Neural cell (in vitro differentiated cells): ENCODE data around the gene UTP15. TPM values are rescaled to one million over a fixed set of nuclear protein-coding genes. Genes with fewer than 3 reads are reported as not detected.

Experiments
- H2AFZ ChIP-seq: fragments of 200-600, 300-800 bp; sonication (generic), shearing (Covaris generic); 2 replicates; pipeline ENCODE4 v1.6.0; 2014; ENCODE audit warnings: low read depth, mild to moderate bottlenecking, antibody characterized with exemption, low read length, moderate library complexity
- H3F3A ChIP-seq: fragments of 200-600 bp; shearing (Covaris generic); 2 replicates; pipeline ENCODE4 v1.6.1; 2016; ENCODE audit warnings: mild to moderate bottlenecking, moderate library complexity, mixed read lengths, antibody characterized with exemption, low read length; ENCODE audit not compliant: insufficient read depth, poor library complexity, severe bottlenecking
- H3K27ac ChIP-seq: fragments of 200-600, 300-800 bp; sonication (generic), shearing (Covaris generic); 2 replicates; pipeline ENCODE4 v1.5.1; 2014; ENCODE audit warnings: mild to moderate bottlenecking, low read length, moderate library complexity
- H3K27me3 ChIP-seq: fragments of 300-800, 200-600 bp; sonication (generic), shearing (Covaris generic); 2 replicates; pipeline ENCODE4 v1.6.0; 2014; ENCODE audit warnings: mild to moderate bottlenecking, low read depth, low read length, moderate library complexity; ENCODE audit not compliant: insufficient read depth
- H3K36me3 ChIP-seq: fragments of 300-800, 200-600 bp; sonication (generic), shearing (Covaris generic); 2 replicates; pipeline ENCODE4 v1.5.1; 2014; ENCODE audit warnings: mild to moderate bottlenecking, antibody characterized with exemption, low read length, moderate library complexity; ENCODE audit not compliant: insufficient read depth
- H3K4me2 ChIP-seq: fragments of 300-800, 200-600 bp; sonication (generic), shearing (Covaris generic); 2 replicates; pipeline ENCODE4 v1.6.0; 2014; ENCODE audit warnings: mild to moderate bottlenecking, low read length
- H3K4me3 ChIP-seq: fragments of 300-800, 200-600 bp; sonication (generic), shearing (Covaris generic); 2 replicates; pipeline ENCODE4 v1.5.1; 2014; ENCODE audit warnings: mild to moderate bottlenecking, low read length, moderate library complexity
- H3K79me2 ChIP-seq: fragments of 200-600 bp; shearing (Covaris generic); replicated peaks from 2 replicates; pipeline ENCODE4 v1.6.0; 2014; ENCODE audit warnings: mild to moderate bottlenecking, low read length, moderate library complexity; ENCODE audit not compliant: insufficient read depth
- H3K9ac ChIP-seq: fragments of 300-800, 200-600 bp; sonication (generic), shearing (Covaris generic); 2 replicates; pipeline ENCODE4 v1.6.1; 2016; ENCODE audit warnings: mild to moderate bottlenecking, low read length, mixed read lengths
- H3K9me2 ChIP-seq: fragments of 200-600 bp; shearing (Covaris generic); 2 replicates; pipeline ENCODE4 v1.6.1; 2016; ENCODE audit warnings: mild to moderate bottlenecking, low read length, mixed read lengths; ENCODE audit not compliant: insufficient read depth
- H3K9me3 ChIP-seq: fragments of 200-600, 300-800 bp; sonication (generic), shearing (Covaris generic); 2 replicates; pipeline ENCODE4 v1.6.1; 2016; ENCODE audit warnings: mild to moderate bottlenecking, mixed run types, low read length, moderate library complexity, mixed read lengths
- H4K20me1 ChIP-seq: fragments of 200-600 bp; shearing (Covaris generic); 2 replicates; pipeline ENCODE4 v1.6.1; 2016; ENCODE audit warnings: mild to moderate bottlenecking, mixed run types; ENCODE audit not compliant: insufficient read depth
- CTCF ChIP-seq: fragments of 450-650 bp; IDR thresholded peaks from 2 replicates; pipeline ENCODE4 v1.5.1; 2014; ENCODE audit warnings: antibody characterized with exemption, mild to moderate bottlenecking, moderate library complexity; ENCODE audit not compliant: poor library complexity, severe bottlenecking
- EP300 ChIP-seq: fragments of 450-650 bp; conservative IDR thresholded peaks from 2 replicates; pipeline ENCODE4 v1.6.1; 2014; ENCODE audit warnings: antibody characterized with exemption, mild to moderate bottlenecking, moderate library complexity; ENCODE audit not compliant: poor library complexity, severe bottlenecking
- EZH2 ChIP-seq: fragments of 200-600, 300-800 bp; shearing (Covaris generic), sonication (generic); IDR thresholded peaks from 2 replicates; pipeline ENCODE4 v1.6.1; 2014; ENCODE audit warnings: antibody characterized with exemption, low read length, borderline replicate concordance, mild to moderate bottlenecking; ENCODE audit not compliant: insufficient read depth, poor library complexity, severe bottlenecking
- MXI1 ChIP-seq: fragments of 450-650 bp; conservative IDR thresholded peaks from 2 replicates; pipeline ENCODE4 v1.6.1; 2014; ENCODE audit warnings: antibody characterized with exemption, mild to moderate bottlenecking; ENCODE audit not compliant: poor library complexity, severe bottlenecking
- POLR2AphosphoS5 ChIP-seq: IDR thresholded peaks from 2 replicates; pipeline ENCODE4 v1.6.1; 2012
- RAD21 ChIP-seq: fragments of 450-650 bp; conservative IDR thresholded peaks from 2 replicates; pipeline ENCODE4 v1.6.1; 2014; ENCODE audit warnings: antibody characterized with exemption, mild to moderate bottlenecking, moderate library complexity
- REST ChIP-seq: IDR thresholded peaks from 2 replicates; pipeline ENCODE4 v1.6.1; 2012; ENCODE audit warnings: borderline replicate concordance
- SMC3 ChIP-seq: fragments of 450-650 bp; conservative IDR thresholded peaks from 2 replicates; pipeline ENCODE4 v1.6.1; 2014; ENCODE audit warnings: antibody characterized with exemption, mild to moderate bottlenecking, moderate library complexity; ENCODE audit not compliant: poor library complexity
- TAF1 ChIP-seq: IDR thresholded peaks from 2 replicates; pipeline ENCODE4 v1.6.1; 2012; ENCODE audit warnings: low read depth
- polyA plus RNA-seq: library from polyadenylated mRNA; depleted of rRNA; stranded (reverse); fragments of >200 nt; gene quantifications from 2 replicates; pipeline ENCODE4 v1.2.3, GENCODE V29; 2014

Gene UTP15
- polyA plus RNA-seq, 1 donor from 2014 or later, result 18.1 TPM

GRCh38 chr5:73564018-73564417 lies 1.5 kb upstream of the UTP15 start:
- TF ChIP-seq RAD21, result no peak
- no peak for TF ChIP-seq MXI1
- TF ChIP-seq CTCF, result no peak
- no peak for TF ChIP-seq TAF1
- no peak for TF ChIP-seq EP300
- TF ChIP-seq EZH2, result no peak
- TF ChIP-seq POLR2AphosphoS5, result no peak
- TF ChIP-seq SMC3, result no peak
- TF ChIP-seq REST, result no peak
- H3K79me2 ChIP-seq, result peaks cover 44% of the 10 kb centered on the region

GRCh38 chr5:73564675-73565074 lies 868 bp upstream of the UTP15 start:
- Histone ChIP-seq H3K79me2 (peaks cover 44% of the 10 kb centered on the region), H3K4me3 (peak overlapping the region; percentile 80), H3K9me3 (no peaks in the 10 kb centered on the region), H3K9ac (peak overlapping the region; percentile 85), H2AFZ (peak overlapping the region; percentile 75), H3K27ac (peak overlapping the region; percentile 85), H3K36me3 (no peaks in the 10 kb centered on the region), H3K9me2 (no peaks in the 10 kb centered on the region), H3F3A (no peaks in the 10 kb centered on the region), H3K27me3 (no peaks in the 10 kb centered on the region), H3K4me2 (peak overlapping the region; percentile 96), H4K20me1 (no peaks in the 10 kb centered on the region)
- TF ChIP-seq EZH2, result no peak
- no peak for TF ChIP-seq EP300
- no peak for TF ChIP-seq RAD21
- no peak for TF ChIP-seq TAF1
- TF ChIP-seq POLR2AphosphoS5, result no peak
- TF ChIP-seq MXI1, result no peak
- no peak for TF ChIP-seq CTCF
- TF ChIP-seq SMC3, result no peak
- TF ChIP-seq REST, result no peak

More at GRCh38 chr5:73564018-73564417, 1.5 kb upstream of the UTP15 start:
- peak overlapping the region; percentile 85 for H3K9ac ChIP-seq
- no peak overlapping the region for H3K27ac ChIP-seq
- H3K4me3 ChIP-seq, result peak overlapping the region; percentile 80
- H3K4me2 ChIP-seq, result peak overlapping the region; percentile 96
- no peaks in the 10 kb centered on the region for H3F3A ChIP-seq
- H4K20me1 ChIP-seq, result no peaks in the 10 kb centered on the region
- H3K9me2 ChIP-seq, result no peaks in the 10 kb centered on the region
- peak overlapping the region; percentile 75 for H2AFZ ChIP-seq
- H3K36me3 ChIP-seq, result no peaks in the 10 kb centered on the region
- no peaks in the 10 kb centered on the region for H3K9me3 ChIP-seq
- H3K27me3 ChIP-seq, result no peaks in the 10 kb centered on the region
